Esophagus (tissue), 2 donors: ENCODE data around the gene IFIT2. TPM values are rescaled to one million over a fixed set of nuclear protein-coding genes. Genes with fewer than 3 reads are reported as not detected.

Experiments
- H3K27ac ChIP-seq, 2 donors: one replicate each; pipeline ENCODE4 v1.5.1; 2013; ENCODE audit warnings: low read depth in 2 of 2, mild to moderate bottlenecking in 2 of 2, inconsistent platforms in 1 of 2, low read length in 1 of 2, moderate library complexity in 1 of 2
- H3K27me3 ChIP-seq, 2 donors: one replicate each; pipeline ENCODE4 v1.6.1; 2013; ENCODE audit warnings: low read length in 2 of 2, control low read depth in 1 of 2, mild to moderate bottlenecking in 1 of 2; ENCODE audit not compliant: insufficient read depth in 2 of 2, control insufficient read depth in 1 of 2
- H3K36me3 ChIP-seq, 2 donors: one replicate each; pipeline ENCODE4 v1.6.1; 2013; ENCODE audit warnings: low read length in 1 of 2; ENCODE audit not compliant: control insufficient read depth in 2 of 2, insufficient read depth in 2 of 2
- H3K4me1 ChIP-seq, 2 donors: one replicate each; pipeline ENCODE4 v1.6.1; 2013; ENCODE audit warnings: low read length in 1 of 2; ENCODE audit not compliant: control insufficient read depth in 2 of 2, insufficient read depth in 2 of 2
- H3K4me3 ChIP-seq, 2 donors: one replicate each; pipeline ENCODE4 v1.5.1; 2013; ENCODE audit warnings: low read length in 2 of 2, mild to moderate bottlenecking in 2 of 2, low read depth in 1 of 2, moderate library complexity in 1 of 2
- H3K9me3 ChIP-seq, 2 donors: one replicate each; pipeline ENCODE4 v1.6.1; 2013; ENCODE audit warnings: mild to moderate bottlenecking in 2 of 2, low read depth in 1 of 2, low read length in 1 of 2, moderate library complexity in 1 of 2; ENCODE audit not compliant: control insufficient read depth in 2 of 2, insufficient read depth in 1 of 2
- WGBS, 2 donors: extraction: QIAGEN DNeasy Blood & Tissue Kit; methylation state at CpG; one replicate each; pipeline ENCODE4 v1.1.7; 2013; 5-methylcytosine and 5-hydroxymethylcytosine counted together
- polyA plus RNA-seq, 2 donors: library from polyadenylated mRNA; stranded (reverse); fragments of 200-250 nt; gene quantifications; one replicate each; pipeline ENCODE4 v1.2.3, GENCODE V29; 2013
- donor health status: healthy with polysubstance abuse.
- donor health status: Bipolar disorder and iron deficiency.

The IFIT2 gene
- polyA plus RNA-seq, 2 donors: 0.94 to 1.1 TPM

- Histone ChIP-seq H3K27me3 (no peaks in the 10 kb centered on the region), H3K27ac (peak overlapping the region; percentile 55 to 67), H3K4me3 (no peak overlapping the region), H3K4me1 (peaks cover 0 to 2% of the 10 kb centered on the region in 2 donors), H3K36me3 (no peaks in the 10 kb centered on the region), H3K9me3 (no peaks in the 10 kb centered on the region)
- 39 to 53% methylated on average over 12 of the region's 12 CpGs for WGBS, 2 donors
Observed at GRCh38 chr10:89351780-89352597, 50.1 kb downstream of the IFIT2 start.

- Histone ChIP-seq H3K4me3 (no peak overlapping the region), H3K9me3 (no peaks in the 10 kb centered on the region), H3K36me3 (no peaks in the 10 kb centered on the region), H3K4me1 (peaks cover 0 to under 1% of the 10 kb centered on the region in 2 donors), H3K27ac (no peak overlapping the region), H3K27me3 (no peaks in the 10 kb centered on the region)
- WGBS, 2 donors: 91 to 95% methylated on average over 4 of the region's 4 CpGs
Observed at GRCh38 chr10:89352802-89353201, 51.0 kb downstream of the IFIT2 start.

GRCh38 chr10:89355394-89355931, 53.6 kb downstream of the IFIT2 start:
- Histone ChIP-seq H3K27me3 (no peaks in the 10 kb centered on the region), H3K9me3 (no peaks in the 10 kb centered on the region), H3K4me3 (no peak overlapping the region), H3K4me1 (no peaks in the 10 kb centered on the region), H3K27ac (no peak overlapping the region), H3K36me3 (no peaks in the 10 kb centered on the region)
- 91 to 94% methylated on average over 2 of the region's 2 CpGs for WGBS, 2 donors

- H3K36me3 ChIP-seq: no peaks in the 10 kb centered on the region
- no peaks in the 10 kb centered on the region for H3K9me3 ChIP-seq
- no peaks in the 10 kb centered on the region for H3K27me3 ChIP-seq
- no peak overlapping the region for H3K27ac ChIP-seq
- H3K4me3 ChIP-seq: no peak overlapping the region
- H3K4me1 ChIP-seq: no peaks in the 10 kb centered on the region
- 65 to 83% methylated on average over 1 of the region's 1 CpG for WGBS, 2 donors
Observed at GRCh38 chr10:89357096-89357495, 55.2 kb downstream of the IFIT2 start.

- no peak overlapping the region for H3K4me3 ChIP-seq
Observed at GRCh38 chr10:89357975-89358374, 56.1 kb downstream of the IFIT2 start.

More at GRCh38 chr10:89357975-89358374, 56.1 kb downstream of the IFIT2 start:
- no peaks in the 10 kb centered on the region for H3K36me3 ChIP-seq
- H3K27me3 ChIP-seq: no peaks in the 10 kb centered on the region
- no peaks in the 10 kb centered on the region for H3K4me1 ChIP-seq
- WGBS, 2 donors: 86 to 90% methylated on average over 2 of the region's 2 CpGs
- H3K27ac ChIP-seq: no peak overlapping the region
- H3K9me3 ChIP-seq: no peaks in the 10 kb centered on the region

Other genes starting within 250 kb of the IFIT2 start
- gene CH25H, start 94.7 kb upstream of the IFIT2 start, polyA plus RNA-seq: 1 to 10 TPM; 2.8 to 9.0 TPM
- 10 to 100 TPM in 1 of 2 donors, 1 to 10 TPM in 1; 7.8 to 17.3 TPM for gene LIPA, start 50.3 kb upstream of the IFIT2 start, polyA plus RNA-seq
- gene IFIT3, start 26.0 kb downstream of the IFIT2 start, polyA plus RNA-seq: 1 to 10 TPM; 1.4 to 2.6 TPM
- not detected for gene IFIT1B, start 76.0 kb downstream of the IFIT2 start, polyA plus RNA-seq
- 1 to 10 TPM; 2.3 to 2.7 TPM for gene IFIT1, start 90.6 kb downstream of the IFIT2 start, polyA plus RNA-seq
- 1 to 10 TPM; 3.4 to 4.8 TPM for gene IFIT5, start 112.5 kb downstream of the IFIT2 start, polyA plus RNA-seq
- under 1 TPM; 0.02 to 0.05 TPM for gene SLC16A12, start 233.5 kb downstream of the IFIT2 start, polyA plus RNA-seq